Measurements from ENCODE around the gene P2RY8.
A peak's percentile ranks its signal among the peaks of the same experiment; 100 is the strongest.
"Not testable (repeated sequence)": the region's sequence is repeated elsewhere in the genome, so short reads cannot be mapped to it uniquely, and the experiment has no call there.

Gene P2RY8

DNA sequence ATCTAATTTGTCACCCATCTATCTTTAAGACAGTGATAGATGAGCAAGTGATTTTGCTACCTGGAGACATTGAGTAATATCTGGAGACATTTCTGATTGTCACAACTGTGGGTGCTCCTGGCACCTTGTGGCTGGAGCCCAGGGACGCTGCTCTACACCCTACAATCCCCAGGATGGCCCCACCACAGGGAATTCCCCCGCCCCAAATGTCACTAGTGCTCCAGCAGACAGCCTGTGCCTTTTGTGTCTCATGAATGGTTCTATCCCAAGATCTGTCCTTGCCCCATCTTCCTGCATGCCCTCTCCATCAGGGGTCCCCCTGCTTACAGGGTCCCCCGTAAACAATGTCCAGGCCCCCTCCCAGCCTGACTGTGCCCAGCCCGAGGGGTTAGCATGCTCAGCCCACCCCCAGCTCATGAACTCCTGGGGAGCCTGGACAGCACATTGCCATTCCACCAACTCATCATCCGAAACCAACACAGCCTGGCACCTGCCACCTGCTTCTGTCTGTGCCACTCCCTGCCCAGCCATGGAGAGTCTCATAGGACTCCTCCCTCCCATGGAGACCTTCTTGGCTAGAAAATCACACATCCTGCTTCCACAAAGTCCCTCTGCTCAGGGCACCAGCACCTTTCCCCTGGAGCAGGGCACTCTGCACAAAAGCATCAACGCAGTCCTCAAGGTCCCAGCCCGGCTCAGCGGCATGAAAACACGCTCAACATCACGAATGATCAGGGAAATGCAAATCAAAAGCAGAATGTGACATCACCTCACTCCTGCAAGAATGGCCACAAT is 5.7 kb downstream of the P2RY8 start:
- H4K20me1 ChIP-seq: peaks cover 81% of the 10 kb centered on the region
- peak overlapping the region; percentile 4 for H3K4me2 ChIP-seq
- no peak overlapping the region for H3K4me3 ChIP-seq
- no peak overlapping the region for H3K9ac ChIP-seq
- H3K27ac ChIP-seq: no peak overlapping the region
- peaks cover 14% of the 10 kb centered on the region for H3K4me1 ChIP-seq
- no peak for TF ChIP-seq Cebpa-rat (IDR thresholded peaks at IDR 0.05)
- H3K36me3 ChIP-seq: peaks cover 56% of the 10 kb centered on the region
- peaks cover 16% of the 10 kb centered on the region; the same call in 1 of the 2 replicates for H3K9me3 ChIP-seq
- H3K27me3 ChIP-seq: no peaks in the 10 kb centered on the region

DNA sequence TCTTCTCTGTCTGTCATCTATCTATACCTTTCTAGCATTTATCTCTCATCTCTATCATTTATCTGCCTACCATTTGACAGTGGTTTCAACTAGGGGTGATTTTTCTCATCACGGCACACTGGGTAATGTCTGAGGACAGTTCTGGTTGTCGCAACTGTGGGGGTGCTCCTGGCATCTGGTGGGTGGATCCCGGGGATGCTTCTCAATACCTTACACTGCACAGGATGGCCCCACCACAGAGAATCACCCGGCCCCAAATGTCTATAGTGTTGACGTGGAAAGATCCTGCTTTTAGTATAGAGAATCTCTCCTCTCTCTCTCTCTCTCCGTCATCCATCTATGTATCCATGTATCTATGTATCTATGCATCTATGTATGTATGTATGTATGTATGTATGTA is 7.2 kb downstream of the P2RY8 start:
- Histone ChIP-seq H3K27ac (no peak overlapping the region), H3K4me3 (no peak overlapping the region), H3K9ac (no peak overlapping the region), H3K27me3 (no peaks in the 10 kb centered on the region), H3K4me2 (no peak overlapping the region), H3K9me3 (peaks cover 16% of the 10 kb centered on the region; the same call in 1 of the 2 replicates), H3K4me1 (peaks cover 18% of the 10 kb centered on the region), H4K20me1 (peaks cover 85% of the 10 kb centered on the region), H3K36me3 (peaks cover 71% of the 10 kb centered on the region)
- no peak for TF ChIP-seq Cebpa-rat (IDR thresholded peaks at IDR 0.05)

DNA sequence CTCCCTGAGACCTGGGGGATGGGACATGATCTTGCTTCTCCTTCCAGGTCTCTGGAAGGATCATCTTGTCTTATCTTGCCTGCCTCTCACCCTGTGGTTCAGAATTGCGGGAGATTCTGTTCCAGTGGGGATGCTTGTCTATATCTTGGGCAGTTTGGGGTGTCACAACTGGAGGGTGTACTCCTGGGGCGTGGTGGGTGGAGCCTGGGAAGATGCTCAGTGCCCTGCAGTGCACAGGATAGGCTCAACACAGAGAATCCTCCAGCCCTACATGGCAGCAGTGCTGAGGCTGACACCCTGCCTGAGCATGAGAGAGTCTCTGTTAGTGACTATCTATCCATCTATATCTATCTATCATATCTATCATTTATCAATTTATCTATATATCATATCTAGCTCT is 7.7 kb downstream of the P2RY8 start:
- no peak overlapping the region for H3K4me2 ChIP-seq

DNA sequence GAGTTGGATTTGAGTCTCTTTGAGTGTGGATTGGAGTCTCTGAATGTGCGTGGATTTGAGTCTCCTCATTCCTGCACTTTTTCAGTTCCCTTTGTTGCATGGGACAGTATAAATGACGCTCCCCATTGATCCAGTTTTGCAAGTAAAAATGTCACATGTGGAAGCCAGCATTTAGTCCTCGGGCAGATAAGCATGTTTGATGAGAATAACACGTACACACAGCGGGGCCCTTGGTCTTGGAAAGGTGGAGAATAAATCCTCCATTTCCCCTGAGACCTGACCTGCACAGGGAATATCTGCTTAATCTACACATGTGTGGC is 8.1 kb downstream of the P2RY8 start:
- Histone ChIP-seq H3K4me2 (no peak overlapping the region), H3K4me3 (no peak overlapping the region), H3K4me1 (peaks cover 23% of the 10 kb centered on the region), H3K36me3 (peaks cover 80% of the 10 kb centered on the region), H4K20me1 (peaks cover 87% of the 10 kb centered on the region), H3K9ac (no peak overlapping the region), H3K27me3 (no peaks in the 10 kb centered on the region), H3K27ac (no peak overlapping the region), H3K9me3 (peaks cover 16% of the 10 kb centered on the region; the same call in 1 of the 2 replicates)
- TF ChIP-seq Cebpa-rat (IDR thresholded peaks at IDR 0.05): no peak

More for the DNA sequence above, 7.7 kb downstream of the P2RY8 start:
- no peak overlapping the region for H3K27ac ChIP-seq
- peaks cover 16% of the 10 kb centered on the region; the same call in 1 of the 2 replicates for H3K9me3 ChIP-seq
- TF ChIP-seq Cebpa-rat (IDR thresholded peaks at IDR 0.05): no peak
- H3K4me1 ChIP-seq: peaks cover 19% of the 10 kb centered on the region
- H3K36me3 ChIP-seq: peaks cover 75% of the 10 kb centered on the region
- no peak overlapping the region for H3K4me3 ChIP-seq
- H3K27me3 ChIP-seq: no peaks in the 10 kb centered on the region
- H4K20me1 ChIP-seq: peaks cover 85% of the 10 kb centered on the region
- no peak overlapping the region for H3K9ac ChIP-seq

- Histone ChIP-seq H3K4me1 (peaks cover 28% of the 10 kb centered on the region), H4K20me1 (peaks cover 92% of the 10 kb centered on the region), H3K36me3 (peaks cover 85% of the 10 kb centered on the region), H3K4me3 (no peak overlapping the region), H3K9me3 (peaks cover 16% of the 10 kb centered on the region; the same call in 1 of the 2 replicates), H3K9ac (no peak overlapping the region), H3K27me3 (no peaks in the 10 kb centered on the region), H3K4me2 (no peak overlapping the region), H3K27ac (no peak overlapping the region)
- TF ChIP-seq Cebpa-rat (IDR thresholded peaks at IDR 0.05): no peak
Observed at GRCh38 chrX:1528186-1528883, 8.7 kb downstream of the P2RY8 start.

GRCh38 chrX:1527457-1527856 is 9.5 kb downstream of the P2RY8 start:
- peaks cover 33% of the 10 kb centered on the region for H3K4me1 ChIP-seq
- H3K27ac ChIP-seq: no peak overlapping the region
- H3K36me3 ChIP-seq: peaks cover 81% of the 10 kb centered on the region
- H4K20me1 ChIP-seq: peaks cover 93% of the 10 kb centered on the region
- TF ChIP-seq Cebpa-rat (IDR thresholded peaks at IDR 0.05): no peak
- no peak overlapping the region for H3K4me3 ChIP-seq
- H3K9me3 ChIP-seq: peaks cover 16% of the 10 kb centered on the region; the same call in 1 of the 2 replicates
- no peaks in the 10 kb centered on the region for H3K27me3 ChIP-seq
- H3K4me2 ChIP-seq: no peak overlapping the region
- H3K9ac ChIP-seq: no peak overlapping the region

- H3K27me3 ChIP-seq: no peaks in the 10 kb centered on the region
- no peak overlapping the region for H3K4me2 ChIP-seq
- no peak overlapping the region for H3K9ac ChIP-seq
- H3K9me3 ChIP-seq: peaks cover 16% of the 10 kb centered on the region; the same call in 1 of the 2 replicates
- H3K27ac ChIP-seq: no peak overlapping the region
- no peak for TF ChIP-seq Cebpa-rat (IDR thresholded peaks at IDR 0.05)
- H3K4me3 ChIP-seq: no peak overlapping the region
- H4K20me1 ChIP-seq: peaks cover 93% of the 10 kb centered on the region
- H3K36me3 ChIP-seq: peaks cover 74% of the 10 kb centered on the region
- H3K4me1 ChIP-seq: peaks cover 35% of the 10 kb centered on the region
Observed at GRCh38 chrX:1526565-1526964, 10.4 kb downstream of the P2RY8 start.

GRCh38 chrX:1525583-1526355 is 11.2 kb downstream of the P2RY8 start:
- Histone ChIP-seq H3K4me1 (peaks cover 37% of the 10 kb centered on the region), H3K27me3 (no peaks in the 10 kb centered on the region), H3K27ac (no peak overlapping the region), H3K36me3 (peaks cover 68% of the 10 kb centered on the region), H3K4me3 (no peak overlapping the region), H3K9ac (no peak overlapping the region), H3K9me3 (peaks cover 16% of the 10 kb centered on the region; the same call in 1 of the 2 replicates), H4K20me1 (peaks cover 93% of the 10 kb centered on the region), H3K4me2 (no peak overlapping the region)
- no peak for TF ChIP-seq Cebpa-rat (IDR thresholded peaks at IDR 0.05)

- H3K4me2 ChIP-seq: no peak overlapping the region
- no peak overlapping the region for H3K27ac ChIP-seq
- TF ChIP-seq Cebpa-rat (IDR thresholded peaks at IDR 0.05): no peak
- H3K27me3 ChIP-seq: no peaks in the 10 kb centered on the region
- H3K4me3 ChIP-seq: no peak overlapping the region
- peaks cover 16% of the 10 kb centered on the region; the same call in 1 of the 2 replicates for H3K9me3 ChIP-seq
- peaks cover 45% of the 10 kb centered on the region for H3K4me1 ChIP-seq
- H3K9ac ChIP-seq: no peak overlapping the region
- H3K36me3 ChIP-seq: peaks cover 71% of the 10 kb centered on the region
- peaks cover 100% of the 10 kb centered on the region for H4K20me1 ChIP-seq
Observed at GRCh38 chrX:1524874-1525582, 12.0 kb downstream of the P2RY8 start.

- not testable (repeated sequence) for H3K27ac ChIP-seq, H3K27me3 ChIP-seq, H3K9ac ChIP-seq, H3K9me3 ChIP-seq, H3K4me3 ChIP-seq
- H3K4me1 ChIP-seq: peaks cover 59% of the 10 kb centered on the region
- H3K4me2 ChIP-seq: peak overlapping the region; percentile 86
- H3K36me3 ChIP-seq: peaks cover 64% of the 10 kb centered on the region
- H4K20me1 ChIP-seq: peaks cover 100% of the 10 kb centered on the region
Observed at GRCh38 chrX:1522905-1523304, 14.1 kb downstream of the P2RY8 start.
